CD4-positive, alpha-beta memory T cell (primary cell): ENCODE measurements around the gene DNAJC4. TPM values are rescaled to one million over a fixed set of nuclear protein-coding genes. Genes with fewer than 3 reads are reported as not detected.

ENCODE experiments used
- CTCF ChIA-PET: fragments of 350-600 bp; sonication (Branson Sonifier 250); formaldehyde crosslinking; loops from one replicate; lab custom pipeline; 2021; ENCODE audit warnings: inconsistent platforms; ENCODE audit not compliant: partially characterized antibody; lab: Charles Lee
- POLR2A ChIA-PET: fragments of 350-600 bp; sonication (Branson Sonifier 250); formaldehyde crosslinking; loops from one replicate; lab custom pipeline; 2021; ENCODE audit not compliant: partially characterized antibody; lab: Charles Lee
- DNase-seq, 5 donors: peaks; one replicate each; pipeline versions ENCODE4 v3.0.0 to v3.0.0-alpha.2; 2020 to 2022; ENCODE audit warnings: mixed read lengths in 1 of 5
- H3K27ac ChIP-seq: one replicate; pipeline ENCODE4 v1.7.0; 2013; ENCODE audit warnings: low read depth, low read length
- H3K27me3 ChIP-seq: 2 replicates; pipeline ENCODE4 v1.7.0; 2013; ENCODE audit warnings: mild to moderate bottlenecking, low read length, moderate library complexity; ENCODE audit not compliant: insufficient read depth
- H3K36me3 ChIP-seq: 2 replicates; pipeline ENCODE4 v1.7.0; 2013; ENCODE audit warnings: mild to moderate bottlenecking, low read length, moderate library complexity; ENCODE audit not compliant: insufficient read depth
- H3K4me1 ChIP-seq: 2 replicates; pipeline ENCODE4 v1.7.0; 2013; ENCODE audit warnings: mild to moderate bottlenecking, low read length, moderate library complexity; ENCODE audit not compliant: insufficient read depth
- H3K4me3 ChIP-seq, 2 donors: one replicate each; pipeline ENCODE4 v1.7.0; 2013; ENCODE audit warnings: low read length in 2 of 2, mild to moderate bottlenecking in 1 of 2
- H3K9me3 ChIP-seq, 2 donors: one replicate each; pipeline ENCODE4 v1.7.0; 2013; ENCODE audit warnings: low read length in 2 of 2, control low read depth in 1 of 2; ENCODE audit not compliant: control insufficient read depth in 1 of 2
- H3K27ac Mint-ChIP-seq, 7 donors: one replicate each; pipeline ENCODE4 v1.8.0; 2020 to 2021; ENCODE audit warnings: mixed read lengths in 7 of 7, mild to moderate bottlenecking in 6 of 7, inconsistent platforms in 3 of 7, moderate library complexity in 3 of 7
- H3K27me3 Mint-ChIP-seq, 2 donors: one replicate each; pipeline ENCODE4 v1.8.0; 2020 to 2021; ENCODE audit warnings: mixed read lengths in 2 of 2
- H3K36me3 Mint-ChIP-seq, 2 donors: one replicate each; pipeline ENCODE4 v1.8.0; 2020 to 2021; ENCODE audit warnings: mixed read lengths in 2 of 2, inconsistent platforms in 1 of 2, mild to moderate bottlenecking in 1 of 2
- H3K4me1 Mint-ChIP-seq, 4 donors: one replicate each; pipeline ENCODE4 v1.8.0; 2020 to 2021; ENCODE audit warnings: mixed read lengths in 4 of 4, mild to moderate bottlenecking in 1 of 4
- H3K4me3 Mint-ChIP-seq, 8 donors: one replicate each; pipeline ENCODE4 v1.8.0; 2020 to 2021; ENCODE audit warnings: mixed read lengths in 8 of 8, mild to moderate bottlenecking in 7 of 8, moderate library complexity in 6 of 8, inconsistent platforms in 3 of 8
- H3K9me3 Mint-ChIP-seq, 8 donors: one replicate each; pipeline ENCODE4 v1.8.0; 2020 to 2021; ENCODE audit warnings: mixed read lengths in 8 of 8, mild to moderate bottlenecking in 5 of 8, inconsistent platforms in 3 of 8, moderate library complexity in 1 of 8
- intact Hi-C: fragments of 100-400 bp; cut with micrococcal nuclease; formaldehyde crosslinking; loops from one replicate; pipeline ENCODE4 v1.15.1; 2023
- polyA plus RNA-seq, 2 donors: library from polyadenylated mRNA; unstranded; fragments of 300-500 nt; fragmentation: Illumina TruSeq; gene quantifications; one replicate each; pipeline ENCODE4 v1.2.3, GENCODE V29; 2021
- total RNA-seq, 2 experiments: library from RNA; stranded (reverse); gene quantifications; one replicate each; pipeline ENCODE4 v1.2.3, GENCODE V29; 2021

Gene DNAJC4
- total and polyA plus RNA-seq, 4 experiments from 2014 or later, result 15.6 to 64.5 (median 42.1) TPM

- Histone ChIP-seq H3K27me3 (no peaks in the 10 kb centered on the region), H3K27ac (peak overlapping the region; percentile 90), H3K36me3 (peaks cover 38% of the 10 kb centered on the region), H3K9me3 (no peaks in the 10 kb centered on the region), H3K4me3 (peak overlapping the region; percentile 99), H3K4me1 (peaks cover 44% of the 10 kb centered on the region)
- intact Hi-C loops, result loop anchor here (1.0 to 2.0 kb wide), 2 partner anchors 33 to 39 kb away; partner anchors contain the start of genes FKBP2 and PPP1R14B
- peaks cover 16 to 70% (median 46%) of the 10 kb centered on the region in 4 donors for H3K4me1 Mint-ChIP-seq
- peaks cover 22 to 65% of the 10 kb centered on the region in 2 donors for H3K36me3 Mint-ChIP-seq
- POLR2A ChIA-PET, result interaction anchor here (0.6 to 22.7 kb wide), 22 partner anchors 12 to 1543 kb away, joined by 3 to 937 read pairs (median 6); partner anchors contain the start of genes BAD, C11orf98, CATSPERZ and CCDC88B
- H3K9me3 Mint-ChIP-seq, result peaks cover 0 to 2% (median 0%) of the 10 kb centered on the region in 8 donors
- H3K4me3 Mint-ChIP-seq, result peak overlapping the region; percentile 92 to 97 (median 93)
- peak; percentile 68 to 84 (median 71) for DNase-seq
- CTCF ChIA-PET, result interaction anchor here (0.9 to 9.7 kb wide), 12 partner anchors 16 to 242 kb away, joined by 3 to 367 read pairs (median 56); partner anchors contain the start of genes BAD, CATSPERZ, DNAJC4 and ESRRA
- H3K27me3 Mint-ChIP-seq, result no peaks in the 10 kb centered on the region
- peak overlapping the region; percentile 92 to 96 (median 94) for H3K27ac Mint-ChIP-seq
Observed at GRCh38 chr11:64207256-64208085, 22.9 kb upstream of the DNAJC4 start.

GRCh38 chr11:64208086-64208795, 22.1 kb upstream of the DNAJC4 start:
- Mint-ChIP-seq H3K27ac (peak overlapping the region; percentile 92 to 96 (median 94)), H3K4me1 (peaks cover 17 to 72% (median 47%) of the 10 kb centered on the region in 4 donors), H3K36me3 (peaks cover 23 to 59% of the 10 kb centered on the region in 2 donors), H3K27me3 (no peaks in the 10 kb centered on the region), H3K9me3 (peaks cover 0 to 2% (median 0%) of the 10 kb centered on the region in 8 donors), H3K4me3 (peak overlapping the region; percentile 92 to 97 (median 93))
- Histone ChIP-seq H3K4me1 (peaks cover 44% of the 10 kb centered on the region), H3K4me3 (peak overlapping the region; percentile 99), H3K27me3 (no peaks in the 10 kb centered on the region), H3K36me3 (peaks cover 31% of the 10 kb centered on the region), H3K9me3 (no peaks in the 10 kb centered on the region), H3K27ac (peak overlapping the region; percentile 90)
- CTCF ChIA-PET, result interaction anchor here (0.9 to 9.7 kb wide), 10 partner anchors 15 to 241 kb away, joined by 3 to 367 read pairs (median 80); partner anchors contain the start of genes CATSPERZ, DNAJC4, ESRRA and FKBP2
- no peak for DNase-seq
- intact Hi-C loops, result no loop called here
- POLR2A ChIA-PET, result interaction anchor here (0.7 to 22.7 kb wide), 10 partner anchors 22 to 1367 kb away, joined by 4 to 937 read pairs (median 61); partner anchors contain the start of genes BAD, CATSPERZ, DNAJC4 and ESRRA

- H3K4me3 ChIP-seq, result no peak overlapping the region
- peak overlapping the region; percentile 90 for H3K27ac ChIP-seq
- peaks cover 42% of the 10 kb centered on the region for H3K4me1 ChIP-seq
- Mint-ChIP-seq H3K36me3 (peaks cover 20 to 58% of the 10 kb centered on the region in 2 donors), H3K4me3 (peak overlapping the region; percentile 26 to 93 (median 54)), H3K27ac (peak overlapping the region; percentile 42 to 92 (median 75)), H3K9me3 (peaks cover 0 to 2% (median 0%) of the 10 kb centered on the region in 8 donors), H3K27me3 (no peaks in the 10 kb centered on the region), H3K4me1 (peaks cover 19 to 70% (median 43%) of the 10 kb centered on the region in 4 donors)
- DNase-seq, result no peak
- ChIA-PET CTCF (interaction anchor here (0.9 to 9.7 kb wide), 5 partner anchors 14 to 94 kb away, joined by 3 to 367 read pairs (median 106); partner anchors contain the start of genes CATSPERZ, DNAJC4, ESRRA and NUDT22), POLR2A (interaction anchor here (5.2 to 22.7 kb wide), 5 partner anchors 22 to 108 kb away, joined by 70 to 937 read pairs (median 175); partner anchors contain the start of genes CATSPERZ, DNAJC4, ESRRA and FKBP2)
- intact Hi-C loops, result no loop called here
- no peaks in the 10 kb centered on the region for H3K9me3 ChIP-seq
- peaks cover 28% of the 10 kb centered on the region for H3K36me3 ChIP-seq
- no peaks in the 10 kb centered on the region for H3K27me3 ChIP-seq
Observed at GRCh38 chr11:64208796-64209562, 21.4 kb upstream of the DNAJC4 start.

GRCh38 chr11:64209563-64209843, 20.8 kb upstream of the DNAJC4 start:
- Mint-ChIP-seq H3K4me3 (peak overlapping the region in 3 of 8 donors; percentile 28 to 48 (median 32)), H3K9me3 (peaks cover 0 to 2% (median 0%) of the 10 kb centered on the region in 8 donors), H3K4me1 (peaks cover 17 to 65% (median 39%) of the 10 kb centered on the region in 4 donors), H3K27ac (peak overlapping the region in 4 of 7 donors; percentile 48 to 92 (median 90)), H3K27me3 (no peaks in the 10 kb centered on the region), H3K36me3 (peaks cover 14 to 55% of the 10 kb centered on the region in 2 donors)
- Histone ChIP-seq H3K4me1 (peaks cover 37% of the 10 kb centered on the region), H3K9me3 (no peaks in the 10 kb centered on the region), H3K27me3 (no peaks in the 10 kb centered on the region), H3K27ac (peak overlapping the region; percentile 90), H3K4me3 (no peak overlapping the region), H3K36me3 (peaks cover 26% of the 10 kb centered on the region)
- intact Hi-C loops, result no loop called here
- ChIA-PET POLR2A (interaction anchor here (6.9 to 22.7 kb wide), 3 partner anchors 23 to 60 kb away, joined by 128 to 937 read pairs (median 175); partner anchors contain the start of genes DNAJC4, FKBP2, NUDT22 and PLCB3), CTCF (interaction anchor here (8.6 to 9.7 kb wide), 2 partner anchors 14 to 93 kb away, joined by 207 to 367 read pairs; partner anchors contain the start of genes CATSPERZ, DNAJC4, ESRRA and NUDT22)
- no peak for DNase-seq

- H3K4me1 ChIP-seq, result peaks cover 27% of the 10 kb centered on the region
- H3K9me3 ChIP-seq, result no peaks in the 10 kb centered on the region
- CTCF ChIA-PET, result interaction anchor here (8.6 to 9.7 kb wide), 2 partner anchors 13 to 92 kb away, joined by 207 to 367 read pairs; partner anchors contain the start of genes CATSPERZ, DNAJC4, ESRRA and NUDT22
- Mint-ChIP-seq H3K27me3 (no peaks in the 10 kb centered on the region), H3K27ac (peak overlapping the region in 5 of 7 donors; percentile 10 to 92 (median 71)), H3K36me3 (peaks cover 17 to 60% of the 10 kb centered on the region in 2 donors), H3K4me1 (peaks cover 16 to 57% (median 38%) of the 10 kb centered on the region in 4 donors), H3K9me3 (peaks cover 0 to 2% (median 0%) of the 10 kb centered on the region in 8 donors), H3K4me3 (peak overlapping the region in 2 of 8 donors; percentile 31 to 67)
- H3K4me3 ChIP-seq, result no peak overlapping the region
- H3K27ac ChIP-seq, result no peak overlapping the region
- intact Hi-C loops, result no loop called here
- no peak for DNase-seq
- H3K27me3 ChIP-seq, result no peaks in the 10 kb centered on the region
- peaks cover 26% of the 10 kb centered on the region for H3K36me3 ChIP-seq
- POLR2A ChIA-PET, result interaction anchor here (1.2 to 22.7 kb wide), 2 partner anchors 23 to 61 kb away, joined by 3 to 937 read pairs; partner anchors contain the start of genes DNAJC4, FKBP2, NUDT22 and PLCB3
Observed at GRCh38 chr11:64210301-64211020, 19.9 kb upstream of the DNAJC4 start.
